ENCODE data around the gene TCTN3.

Gene TCTN3

DNA sequence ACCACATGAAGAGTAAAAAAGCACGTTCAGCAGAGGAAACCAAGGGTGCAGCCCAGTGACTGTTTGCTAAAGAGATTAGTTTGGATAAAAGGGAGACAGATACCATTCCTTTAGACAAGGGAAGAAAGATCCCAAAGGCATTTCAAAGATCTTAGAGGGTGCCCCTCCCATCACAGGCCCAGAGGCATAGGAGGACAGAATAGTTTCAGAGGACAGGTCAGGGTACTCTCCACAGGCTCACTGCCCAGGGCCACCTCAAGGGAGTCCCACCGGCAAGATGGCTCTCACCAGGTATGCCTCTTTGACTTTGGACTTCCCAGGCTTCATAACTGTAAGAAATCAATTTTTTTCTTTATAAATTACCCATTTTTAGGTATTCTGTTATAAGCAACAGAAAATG lies 4.7 kb upstream of the TCTN3 start:
- TF ChIP-seq, protein P1, sequence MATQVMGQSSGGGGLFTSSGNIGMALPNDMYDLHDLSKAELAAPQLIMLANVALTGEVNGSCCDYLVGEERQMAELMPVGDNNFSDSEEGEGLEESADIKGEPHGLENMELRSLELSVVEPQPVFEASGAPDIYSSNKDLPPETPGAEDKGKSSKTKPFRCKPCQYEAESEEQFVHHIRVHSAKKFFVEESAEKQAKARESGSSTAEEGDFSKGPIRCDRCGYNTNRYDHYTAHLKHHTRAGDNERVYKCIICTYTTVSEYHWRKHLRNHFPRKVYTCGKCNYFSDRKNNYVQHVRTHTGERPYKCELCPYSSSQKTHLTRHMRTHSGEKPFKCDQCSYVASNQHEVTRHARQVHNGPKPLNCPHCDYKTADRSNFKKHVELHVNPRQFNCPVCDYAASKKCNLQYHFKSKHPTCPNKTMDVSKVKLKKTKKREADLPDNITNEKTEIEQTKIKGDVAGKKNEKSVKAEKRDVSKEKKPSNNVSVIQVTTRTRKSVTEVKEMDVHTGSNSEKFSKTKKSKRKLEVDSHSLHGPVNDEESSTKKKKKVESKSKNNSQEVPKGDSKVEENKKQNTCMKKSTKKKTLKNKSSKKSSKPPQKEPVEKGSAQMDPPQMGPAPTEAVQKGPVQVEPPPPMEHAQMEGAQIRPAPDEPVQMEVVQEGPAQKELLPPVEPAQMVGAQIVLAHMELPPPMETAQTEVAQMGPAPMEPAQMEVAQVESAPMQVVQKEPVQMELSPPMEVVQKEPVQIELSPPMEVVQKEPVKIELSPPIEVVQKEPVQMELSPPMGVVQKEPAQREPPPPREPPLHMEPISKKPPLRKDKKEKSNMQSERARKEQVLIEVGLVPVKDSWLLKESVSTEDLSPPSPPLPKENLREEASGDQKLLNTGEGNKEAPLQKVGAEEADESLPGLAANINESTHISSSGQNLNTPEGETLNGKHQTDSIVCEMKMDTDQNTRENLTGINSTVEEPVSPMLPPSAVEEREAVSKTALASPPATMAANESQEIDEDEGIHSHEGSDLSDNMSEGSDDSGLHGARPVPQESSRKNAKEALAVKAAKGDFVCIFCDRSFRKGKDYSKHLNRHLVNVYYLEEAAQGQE (IDR thresholded peaks at IDR 0.05; ENCODE audit: insufficient read depth in 1 of 2, low read depth in 2 of 2, low read length in 2 of 2): no peak
- TF ChIP-seq SIN3A (IDR thresholded peaks at IDR 0.05; ENCODE audit: borderline replicate concordance, insufficient read depth, low read length): no peak

DNA sequence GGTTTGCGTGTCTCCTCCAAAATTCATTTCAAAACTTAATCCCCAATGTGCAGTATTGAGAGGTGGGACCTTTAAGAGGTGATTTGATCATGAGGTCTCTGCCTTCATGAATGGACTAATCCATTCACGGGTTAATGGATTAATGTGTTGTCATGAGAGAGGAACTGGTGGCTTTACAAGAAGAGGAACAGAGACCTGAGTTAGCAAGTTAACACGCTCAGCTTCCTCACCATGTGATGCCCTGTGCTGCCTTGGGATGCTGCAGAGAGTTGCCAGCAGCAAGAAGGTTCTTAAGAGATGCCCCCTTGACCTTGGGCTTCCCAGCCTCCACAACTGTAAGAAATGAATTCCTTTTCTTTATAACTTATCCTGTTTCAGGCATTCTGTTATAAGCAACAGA lies 3.7 kb upstream of the TCTN3 start:
- TF ChIP-seq SIN3A (IDR thresholded peaks at IDR 0.05; ENCODE audit: borderline replicate concordance, insufficient read depth, low read length): no peak
- TF ChIP-seq FOXP2 (optimal IDR thresholded peaks at IDR 0.05; ENCODE audit: borderline replicate concordance, extremely low read depth, extremely low read length, insufficient read depth): no peak
- TF ChIP-seq, protein P1 (IDR thresholded peaks at IDR 0.05; ENCODE audit: insufficient read depth in 1 of 2, low read depth in 2 of 2, low read length in 2 of 2): no peak
- no peak for TF ChIP-seq TAF1 (IDR thresholded peaks at IDR 0.05; ENCODE audit: borderline replicate concordance, insufficient read depth, low read length)
- no peak for TF ChIP-seq POLR2AphosphoS5 (IDR thresholded peaks at IDR 0.05; ENCODE audit: low read depth, low read length)

DNA sequence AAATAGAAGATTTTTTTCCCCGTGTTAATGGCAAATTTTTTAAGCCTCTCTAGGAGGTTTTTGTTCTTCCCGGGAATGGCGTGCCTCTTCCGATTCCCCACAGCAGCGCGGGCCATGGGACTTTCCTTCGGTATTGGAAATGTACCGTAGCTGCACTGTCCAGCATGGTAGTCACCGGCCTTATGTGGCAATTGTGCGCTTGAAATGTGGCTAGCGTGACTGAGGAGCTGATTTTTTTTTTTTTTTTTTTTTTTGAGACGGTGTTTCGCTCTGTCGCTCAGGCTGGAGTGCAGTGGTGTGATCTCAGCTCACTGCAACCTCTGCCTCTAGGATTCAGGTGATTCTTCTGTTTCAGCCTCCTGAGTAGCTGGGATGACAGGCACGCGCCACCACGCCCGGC lies 938 bp upstream of the TCTN3 start:
- TF ChIP-seq, protein P1 (IDR thresholded peaks at IDR 0.05; ENCODE audit: insufficient read depth in 1 of 2, low read depth in 2 of 2, low read length in 2 of 2): no peak
- no peak for TF ChIP-seq SIN3A (IDR thresholded peaks at IDR 0.05; ENCODE audit: borderline replicate concordance, insufficient read depth, low read length)
- no peak for TF ChIP-seq TAF1 (IDR thresholded peaks at IDR 0.05; ENCODE audit: borderline replicate concordance, insufficient read depth, low read length)
- no peak for TF ChIP-seq POLR2AphosphoS5 (IDR thresholded peaks at IDR 0.05; ENCODE audit: low read depth, low read length)
- no peak for TF ChIP-seq FOXP2 (optimal IDR thresholded peaks at IDR 0.05; ENCODE audit: borderline replicate concordance, extremely low read depth, extremely low read length, insufficient read depth)

DNA sequence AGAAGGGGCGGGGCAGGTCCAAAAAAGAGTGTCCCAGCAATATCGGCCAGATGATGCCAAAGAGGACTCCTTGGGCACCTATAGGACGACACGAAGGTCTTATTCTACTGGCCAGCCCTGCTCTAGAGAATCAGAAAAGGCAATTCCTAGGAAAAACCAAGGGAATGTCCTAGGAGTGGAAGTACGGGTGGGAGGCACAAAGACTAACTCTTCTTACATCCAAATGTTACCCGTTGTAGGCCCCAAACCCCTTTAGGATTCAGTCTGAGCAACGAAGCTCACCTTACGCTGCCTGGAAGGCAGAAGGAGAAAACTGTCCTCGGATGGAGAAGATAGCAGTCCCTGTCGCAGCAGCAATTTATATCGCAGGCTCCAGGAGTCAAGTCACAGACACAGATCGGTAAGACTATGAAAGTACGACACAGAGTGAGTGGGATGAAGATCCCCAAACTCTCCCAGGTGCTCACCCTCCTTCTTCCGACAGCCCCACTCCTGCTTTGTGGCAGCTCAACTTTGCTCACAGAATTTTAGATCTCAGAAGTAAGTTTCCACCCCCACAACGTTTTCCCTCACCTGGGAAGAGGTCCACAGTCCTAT lies 558 bp downstream of the TCTN3 start:
- TF ChIP-seq FOXP2 (optimal IDR thresholded peaks at IDR 0.05; ENCODE audit: borderline replicate concordance, extremely low read depth, extremely low read length, insufficient read depth) (no peak), TAF1 (IDR thresholded peaks at IDR 0.05; ENCODE audit: borderline replicate concordance, insufficient read depth, low read length) (no peak), SIN3A (IDR thresholded peaks at IDR 0.05; ENCODE audit: borderline replicate concordance, insufficient read depth, low read length) (no peak), POLR2AphosphoS5 (IDR thresholded peaks at IDR 0.05; ENCODE audit: low read depth, low read length) (no peak)
- TF ChIP-seq, protein P1 (IDR thresholded peaks at IDR 0.05; ENCODE audit: insufficient read depth in 1 of 2, low read depth in 2 of 2, low read length in 2 of 2): no peak

DNA sequence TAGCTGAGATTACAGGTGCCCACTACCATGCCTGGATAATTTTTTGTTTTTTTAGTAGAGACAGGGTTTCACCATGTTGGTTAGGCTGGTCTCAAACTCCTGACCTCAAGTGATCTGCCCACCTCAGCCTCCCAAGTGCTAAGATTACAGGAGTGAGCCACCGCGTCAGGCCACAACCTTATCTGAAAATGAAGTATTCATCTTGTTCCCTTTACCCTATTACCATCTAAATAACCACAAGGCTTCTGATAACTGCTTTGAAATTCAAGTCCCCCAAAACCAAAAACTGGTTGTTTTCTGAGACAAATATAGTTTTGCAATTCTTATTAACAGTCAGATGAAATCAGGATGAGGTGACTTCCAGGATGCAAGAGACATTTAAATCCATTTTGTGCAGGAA lies 2.4 kb downstream of the TCTN3 start:
- TF ChIP-seq FOXP2 (optimal IDR thresholded peaks at IDR 0.05; ENCODE audit: borderline replicate concordance, extremely low read depth, extremely low read length, insufficient read depth): no peak
- TF ChIP-seq, protein P1 (IDR thresholded peaks at IDR 0.05; ENCODE audit: insufficient read depth in 1 of 2, low read depth in 2 of 2, low read length in 2 of 2): no peak
- TF ChIP-seq TAF1 (IDR thresholded peaks at IDR 0.05; ENCODE audit: borderline replicate concordance, insufficient read depth, low read length): no peak
- no peak for TF ChIP-seq POLR2AphosphoS5 (IDR thresholded peaks at IDR 0.05; ENCODE audit: low read depth, low read length)
- TF ChIP-seq SIN3A (IDR thresholded peaks at IDR 0.05; ENCODE audit: borderline replicate concordance, insufficient read depth, low read length): no peak
